ENCODE measurements around the gene TXNIP.

The TXNIP gene

DNA sequence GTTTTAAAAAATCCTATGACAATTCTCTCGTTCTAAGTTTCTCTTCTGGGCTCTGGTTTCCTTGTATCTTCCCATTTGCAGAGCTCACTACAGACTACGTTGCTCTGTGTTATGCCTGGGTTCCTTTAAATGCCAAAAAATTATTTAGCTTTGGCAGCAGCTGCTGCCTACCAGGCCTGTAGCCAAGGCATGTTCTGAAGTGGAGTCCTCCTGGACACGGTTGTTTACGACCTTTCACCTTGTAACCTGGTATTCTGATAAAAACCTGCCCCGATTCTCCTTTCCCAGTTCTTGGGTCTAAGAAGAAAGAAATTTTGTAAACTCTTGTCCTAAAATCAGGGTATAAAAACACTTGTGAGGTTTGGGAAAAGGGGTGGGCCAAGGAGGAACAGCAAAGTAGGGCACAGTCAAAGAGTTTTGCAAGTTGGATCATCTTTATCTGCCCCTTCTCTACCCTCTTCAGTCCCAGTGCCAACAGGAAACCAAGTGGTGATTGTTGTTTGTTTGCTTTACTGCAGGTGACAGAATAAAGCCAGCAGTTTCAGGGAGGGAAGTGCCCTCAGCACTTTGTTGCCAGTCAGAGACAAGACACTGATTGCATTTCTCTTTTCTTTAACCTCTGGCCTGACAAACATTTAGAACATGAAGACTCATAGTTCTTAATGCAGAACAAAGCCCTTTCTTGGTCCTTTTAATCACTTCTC, 3.1 kb upstream of the TXNIP start:
- TF ChIP-seq, protein P1, sequence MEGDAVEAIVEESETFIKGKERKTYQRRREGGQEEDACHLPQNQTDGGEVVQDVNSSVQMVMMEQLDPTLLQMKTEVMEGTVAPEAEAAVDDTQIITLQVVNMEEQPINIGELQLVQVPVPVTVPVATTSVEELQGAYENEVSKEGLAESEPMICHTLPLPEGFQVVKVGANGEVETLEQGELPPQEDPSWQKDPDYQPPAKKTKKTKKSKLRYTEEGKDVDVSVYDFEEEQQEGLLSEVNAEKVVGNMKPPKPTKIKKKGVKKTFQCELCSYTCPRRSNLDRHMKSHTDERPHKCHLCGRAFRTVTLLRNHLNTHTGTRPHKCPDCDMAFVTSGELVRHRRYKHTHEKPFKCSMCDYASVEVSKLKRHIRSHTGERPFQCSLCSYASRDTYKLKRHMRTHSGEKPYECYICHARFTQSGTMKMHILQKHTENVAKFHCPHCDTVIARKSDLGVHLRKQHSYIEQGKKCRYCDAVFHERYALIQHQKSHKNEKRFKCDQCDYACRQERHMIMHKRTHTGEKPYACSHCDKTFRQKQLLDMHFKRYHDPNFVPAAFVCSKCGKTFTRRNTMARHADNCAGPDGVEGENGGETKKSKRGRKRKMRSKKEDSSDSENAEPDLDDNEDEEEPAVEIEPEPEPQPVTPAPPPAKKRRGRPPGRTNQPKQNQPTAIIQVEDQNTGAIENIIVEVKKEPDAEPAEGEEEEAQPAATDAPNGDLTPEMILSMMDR (IDR thresholded peaks at IDR 0.05; ENCODE audit: insufficient read depth, low read length, poor library complexity, severe bottlenecking), result no peak
- DNase-seq (ENCODE audit: extremely low read depth, insufficient read length), result no peak
- Histone ChIP-seq H3K36me3 (ENCODE audit: control insufficient read depth, insufficient read depth, low read length) (peaks cover 2% of the 10 kb centered on the region), H3K27me3 (replicated peaks; ENCODE audit: control insufficient read depth, insufficient read depth, low read length) (no peaks in the 10 kb centered on the region), H3K4me3 (replicated peaks; ENCODE audit: low read depth, low read length) (no peak overlapping the region)

DNA sequence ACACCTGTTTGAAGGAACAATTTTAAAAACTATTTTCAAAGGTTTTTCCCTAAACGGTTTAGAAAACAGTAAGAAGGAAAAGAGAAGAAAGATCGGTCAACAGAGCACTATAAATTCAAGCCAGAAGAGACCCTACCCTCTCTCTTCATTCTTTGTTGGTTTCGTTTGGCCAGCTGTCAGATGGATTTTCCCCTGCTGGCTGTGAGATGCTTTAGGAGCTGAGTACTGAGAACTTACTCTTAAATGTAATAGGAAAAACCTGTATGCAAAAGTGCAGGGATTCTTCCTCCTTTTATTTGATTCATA, 1.3 kb upstream of the TXNIP start:
- DNase-seq (ENCODE audit: extremely low read depth, insufficient read length), result no peak
- H3K36me3 ChIP-seq (ENCODE audit: control insufficient read depth, insufficient read depth, low read length), result peaks cover 9% of the 10 kb centered on the region
- TF ChIP-seq, protein P1 (IDR thresholded peaks at IDR 0.05; ENCODE audit: insufficient read depth, low read length, poor library complexity, severe bottlenecking), result no peak
- no peak overlapping the region; the same call in 1 of the 2 replicates for H3K4me3 ChIP-seq (replicated peaks; ENCODE audit: low read depth, low read length)
- no peaks in the 10 kb centered on the region for H3K27me3 ChIP-seq (replicated peaks; ENCODE audit: control insufficient read depth, insufficient read depth, low read length)

DNA sequence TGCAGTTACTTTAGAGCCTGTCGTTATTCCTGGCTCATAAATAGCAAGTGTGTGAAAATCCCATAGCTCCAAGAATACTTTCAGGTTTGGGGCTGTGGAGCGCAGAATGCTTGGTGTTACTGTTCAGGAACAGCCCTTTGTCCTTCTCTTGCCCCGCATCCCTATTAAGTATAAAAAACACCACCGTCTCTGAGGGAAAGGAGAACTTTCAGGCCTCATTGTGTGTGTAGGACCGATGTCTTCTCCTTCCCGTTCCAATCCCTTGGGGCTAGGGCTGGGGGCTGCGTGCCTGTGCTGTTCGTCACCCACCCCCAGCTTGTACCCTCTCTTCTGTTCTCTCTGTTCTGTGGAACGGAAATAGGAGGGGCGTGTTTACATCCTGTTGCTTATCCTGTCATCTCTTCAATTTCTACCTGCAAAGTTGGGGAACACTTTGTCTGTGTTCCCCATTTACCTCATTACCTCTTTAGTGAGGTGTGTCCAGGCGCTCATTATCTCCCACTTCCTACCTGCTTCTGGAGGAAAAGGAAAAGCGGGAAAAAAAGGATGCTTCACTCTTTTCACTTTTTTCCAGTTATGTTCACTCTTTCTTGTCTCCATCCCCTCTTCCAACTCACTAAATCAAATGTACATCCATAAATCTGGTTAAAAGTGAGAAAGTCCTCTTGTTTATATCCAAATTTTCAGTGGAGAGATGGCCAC, 788 bp upstream of the TXNIP start:
- TF ChIP-seq, protein P1 (IDR thresholded peaks at IDR 0.05; ENCODE audit: insufficient read depth, low read length, poor library complexity, severe bottlenecking), result no peak
- peak; percentile 61 for DNase-seq (ENCODE audit: extremely low read depth, insufficient read length)
- peaks cover 9% of the 10 kb centered on the region for H3K36me3 ChIP-seq (ENCODE audit: control insufficient read depth, insufficient read depth, low read length)
- peak overlapping the region; percentile 68 for H3K4me3 ChIP-seq (replicated peaks; ENCODE audit: low read depth, low read length)
- no peaks in the 10 kb centered on the region for H3K27me3 ChIP-seq (replicated peaks; ENCODE audit: control insufficient read depth, insufficient read depth, low read length)

DNA sequence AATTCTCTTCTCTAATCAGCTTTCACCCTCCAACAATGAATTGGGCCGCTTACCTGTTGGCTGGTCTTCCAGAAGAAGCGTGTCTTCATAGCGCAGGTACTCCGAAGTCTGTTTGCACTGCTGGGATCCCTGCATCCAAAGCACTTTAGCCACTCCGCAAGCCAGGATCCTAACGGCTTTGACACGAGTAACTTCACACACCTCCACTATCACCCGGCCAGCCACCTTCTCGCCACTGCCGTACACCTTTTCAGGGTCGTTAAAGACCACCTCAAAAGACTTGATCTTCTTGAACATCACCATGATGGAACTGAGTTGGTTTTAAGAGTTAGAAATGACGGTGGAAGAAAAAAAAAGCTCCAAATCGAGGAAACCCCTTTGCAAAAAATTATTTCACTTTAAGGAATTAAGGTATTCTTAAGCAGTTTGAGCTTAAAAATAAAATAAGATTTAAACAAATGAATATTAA, 381 bp downstream of the TXNIP start:
- TF ChIP-seq, protein P1 (IDR thresholded peaks at IDR 0.05; ENCODE audit: insufficient read depth, low read length, poor library complexity, severe bottlenecking), result no peak
- DNase-seq (ENCODE audit: extremely low read depth, insufficient read length), result peak; percentile 18
- peak overlapping the region; percentile 68 for H3K4me3 ChIP-seq (replicated peaks; ENCODE audit: low read depth, low read length)
- H3K36me3 ChIP-seq (ENCODE audit: control insufficient read depth, insufficient read depth, low read length), result peaks cover 9% of the 10 kb centered on the region
- H3K27me3 ChIP-seq (replicated peaks; ENCODE audit: control insufficient read depth, insufficient read depth, low read length), result no peaks in the 10 kb centered on the region

DNA sequence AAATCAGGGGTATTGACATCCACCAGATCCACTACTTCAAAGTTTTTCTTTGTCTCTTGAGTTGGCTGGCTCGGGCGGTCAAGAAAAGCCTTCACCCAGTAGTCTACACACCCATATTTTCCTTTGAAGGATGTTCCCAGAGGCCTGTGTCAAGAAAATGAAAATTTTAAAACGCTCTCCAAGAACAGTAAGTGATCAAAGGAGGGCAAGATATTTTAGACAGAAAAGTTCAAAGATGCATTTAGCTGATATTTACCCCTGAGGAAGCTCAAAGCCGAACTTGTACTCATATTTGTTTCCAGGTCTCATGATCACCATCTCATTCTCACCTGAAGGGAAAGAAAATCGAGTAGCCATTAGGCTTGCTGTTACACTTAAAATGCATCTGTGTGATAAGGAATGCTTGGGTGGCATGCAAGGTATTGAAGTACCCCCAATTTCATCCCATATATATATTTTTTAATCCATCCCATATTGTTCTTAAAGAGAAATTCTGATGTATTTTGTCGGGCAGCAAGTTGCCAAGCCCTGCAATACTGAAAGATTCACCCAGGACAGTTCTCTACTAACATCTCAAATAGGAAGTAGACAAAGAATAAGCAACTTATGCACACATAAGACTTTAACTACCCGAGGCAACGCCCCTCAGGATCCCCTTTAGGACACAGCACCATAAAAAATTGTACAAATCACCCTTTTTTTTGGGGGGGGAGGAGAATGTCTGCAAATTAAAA, 1.1 kb downstream of the TXNIP start:
- Histone ChIP-seq H3K4me3 (replicated peaks; ENCODE audit: low read depth, low read length) (peak overlapping the region; percentile 68), H3K36me3 (ENCODE audit: control insufficient read depth, insufficient read depth, low read length) (peaks cover 9% of the 10 kb centered on the region), H3K27me3 (replicated peaks; ENCODE audit: control insufficient read depth, insufficient read depth, low read length) (no peaks in the 10 kb centered on the region)
- no peak for DNase-seq (ENCODE audit: extremely low read depth, insufficient read length)
- TF ChIP-seq, protein P1 (IDR thresholded peaks at IDR 0.05; ENCODE audit: insufficient read depth, low read length, poor library complexity, severe bottlenecking), result no peak
